GM21723 (cell line): Measurements from ENCODE around the gene CACNG4.
"Not testable (repeated sequence)": the region's sequence is repeated elsewhere in the genome, so short reads cannot be mapped to it uniquely, and the experiment has no call there.

ENCODE experiments used
- ATAC-seq: cut with Tn5 transposase; IDR thresholded peaks from one replicate; pipeline ENCODE4 v1.9.1; 2021; ENCODE audit warnings: mild to moderate bottlenecking, moderate library complexity; ENCODE audit not compliant: unreplicated experiment

CACNG4 gene

DNA sequence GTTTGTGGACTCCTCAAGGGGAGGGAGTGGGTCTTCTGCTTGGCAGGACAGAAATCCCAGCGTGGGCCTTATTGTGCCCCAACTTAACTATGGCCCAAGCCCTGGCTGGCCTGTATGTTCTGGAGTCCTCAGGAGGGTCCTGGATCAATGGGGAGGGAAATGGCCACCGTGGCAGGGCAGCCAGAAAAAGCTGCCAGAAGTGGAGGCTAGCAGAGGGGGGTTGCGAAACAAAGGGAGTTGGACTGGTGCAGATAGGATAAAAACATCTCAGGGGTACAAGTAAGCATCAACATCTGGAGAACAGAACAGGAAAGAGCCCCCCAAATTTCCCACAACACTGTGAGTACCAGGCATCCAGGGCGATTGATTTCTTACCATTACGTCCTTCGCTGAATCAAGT is 76.1 kb downstream of the CACNG4 start:
- no peak for ATAC-seq

DNA sequence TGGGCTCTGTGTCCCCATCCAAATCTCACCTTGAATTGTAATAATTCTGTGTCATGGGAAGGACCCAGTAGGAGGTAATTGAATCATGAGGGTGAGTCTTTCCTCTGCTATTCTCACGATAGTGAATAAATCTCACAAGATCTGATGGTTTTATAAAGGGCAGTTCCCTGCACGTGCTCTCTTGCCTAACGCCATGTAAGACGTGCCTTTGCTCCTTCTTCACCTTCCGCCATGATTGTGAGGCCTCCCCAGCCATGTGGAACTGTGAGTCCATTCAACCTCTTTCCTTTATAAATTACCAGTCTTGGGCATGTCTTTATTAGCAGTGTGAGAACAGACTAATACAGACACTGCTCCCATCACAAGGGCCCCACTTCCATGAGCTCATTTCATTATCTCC is 76.6 kb downstream of the CACNG4 start:
- ATAC-seq, result not testable (repeated sequence)

DNA sequence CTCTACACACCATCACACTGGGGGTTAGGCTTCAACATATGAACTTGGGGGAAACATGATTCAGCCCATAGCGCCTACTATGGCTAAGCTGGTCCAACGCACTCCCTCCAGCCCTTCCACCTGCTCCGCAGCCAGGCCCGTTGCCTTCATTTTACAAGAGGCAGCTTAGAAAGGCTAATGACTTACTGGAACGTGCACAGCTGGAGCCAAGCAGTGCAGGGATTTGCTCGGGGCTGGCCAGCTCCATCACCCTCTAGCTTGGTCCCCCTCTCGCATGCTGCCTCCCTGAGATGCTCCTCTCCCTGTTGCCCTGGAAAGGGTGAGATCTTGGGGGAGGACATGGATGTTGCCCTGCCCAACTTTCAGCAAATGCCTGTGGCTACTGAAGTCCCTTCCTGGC is 77.0 kb downstream of the CACNG4 start:
- ATAC-seq, result no peak

DNA sequence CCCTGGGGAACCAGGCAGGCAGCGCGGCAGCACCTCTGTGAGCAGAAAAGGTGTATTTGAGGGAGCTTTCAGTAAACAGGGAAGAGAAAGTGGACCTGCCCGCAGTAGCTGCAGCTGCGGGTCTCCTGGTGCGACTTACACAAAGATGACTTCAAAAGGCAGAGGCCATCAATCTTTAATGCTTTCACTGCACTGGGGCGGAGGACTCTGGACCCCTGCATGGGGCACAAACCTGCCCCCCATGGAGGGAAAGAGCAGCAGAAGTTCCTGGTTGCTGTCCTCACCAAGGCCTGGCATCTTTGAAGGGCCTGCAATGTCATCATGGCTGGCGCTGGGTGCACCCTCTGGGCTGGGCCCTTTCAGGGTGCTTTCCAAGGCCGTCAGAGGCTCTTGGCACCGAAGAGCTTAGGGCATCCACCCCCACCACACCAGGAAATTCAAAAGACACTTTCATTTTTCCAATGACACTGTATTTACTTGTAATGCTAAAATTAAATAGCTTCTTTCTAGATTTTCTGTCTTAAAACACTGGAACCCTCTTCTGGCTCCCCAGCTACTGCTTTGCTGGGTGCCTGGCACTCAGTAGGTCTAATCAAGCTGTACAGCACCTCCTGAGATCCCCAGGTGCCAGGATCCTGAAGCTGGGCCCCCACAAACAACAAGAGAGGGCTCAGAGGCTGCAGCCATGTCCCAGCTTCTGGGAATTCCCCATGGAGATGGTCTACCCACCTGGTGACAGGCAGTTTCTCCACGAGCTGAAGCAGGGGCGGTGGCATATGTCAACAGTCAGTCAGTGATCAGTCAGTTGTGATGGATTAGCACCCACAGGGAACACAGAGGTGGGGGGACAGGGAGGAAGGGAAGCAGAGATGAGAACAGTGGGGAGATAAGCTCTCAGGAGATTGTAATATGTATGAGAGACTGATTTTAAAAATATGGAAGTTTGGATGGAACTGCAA is 77.7 kb downstream of the CACNG4 start:
- no peak for ATAC-seq

DNA sequence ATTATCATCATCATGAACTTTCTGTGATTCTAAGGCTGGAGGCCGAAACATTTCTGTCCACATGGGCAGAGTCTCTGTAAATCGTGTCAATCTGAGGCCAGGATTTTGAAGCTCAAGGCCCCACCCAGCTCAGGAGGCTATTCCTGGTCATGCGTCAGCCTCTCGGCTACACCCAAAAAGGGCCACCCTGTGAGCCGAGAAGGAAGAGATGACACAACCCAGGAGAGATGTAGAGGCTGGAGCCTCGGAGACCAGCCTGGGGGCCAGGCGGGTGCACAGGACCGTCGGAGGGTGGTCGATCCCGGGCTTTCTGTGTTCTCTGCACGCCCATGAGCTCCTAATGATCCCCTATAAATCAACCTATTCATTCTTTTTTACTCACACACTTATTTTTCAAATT is 78.8 kb downstream of the CACNG4 start:
- ATAC-seq, result no peak

DNA sequence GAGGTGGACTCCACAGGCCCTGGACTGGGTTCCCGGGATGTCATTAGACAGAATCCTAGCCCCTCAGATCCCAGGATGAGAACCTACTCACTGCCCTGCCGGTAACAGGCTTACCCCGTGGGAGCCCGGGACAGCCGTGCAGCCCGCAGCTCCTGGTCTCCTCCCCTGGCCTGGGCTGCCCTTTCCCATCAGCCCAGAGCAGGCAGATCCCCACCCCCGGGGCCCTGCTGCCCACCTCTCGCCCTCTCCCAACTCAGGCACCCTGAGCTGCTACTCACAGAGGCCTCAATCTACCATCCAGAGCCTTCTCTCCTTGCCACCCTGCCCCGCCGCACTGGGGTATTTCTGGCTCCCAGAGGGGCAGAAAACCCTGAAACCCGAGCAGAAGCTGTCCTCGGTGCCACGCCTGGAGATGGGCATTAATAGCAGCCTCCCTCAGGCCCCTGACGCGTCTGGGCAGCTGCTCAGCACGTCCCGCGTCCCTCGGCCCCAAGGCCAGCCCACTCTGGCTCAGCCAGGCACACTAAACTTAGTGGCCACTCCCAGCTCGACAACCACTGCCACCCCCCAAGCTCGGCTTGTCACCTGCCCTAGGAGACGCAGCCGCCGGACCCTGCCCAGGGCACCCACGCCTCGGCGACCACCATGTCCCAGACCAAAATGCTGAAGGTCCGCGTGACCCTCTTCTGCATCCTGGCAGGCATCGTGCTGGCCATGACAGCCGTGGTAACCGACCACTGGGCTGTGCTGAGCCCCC is 79.7 kb downstream of the CACNG4 start, which contains the start of gene CACNG1:
TSS of gene CACNG1 (plus strand) at position 539 of the 757 bp plus-strand sequence. CDS start at position 646, 107 bp downstream.
- ATAC-seq, result no peak

DNA sequence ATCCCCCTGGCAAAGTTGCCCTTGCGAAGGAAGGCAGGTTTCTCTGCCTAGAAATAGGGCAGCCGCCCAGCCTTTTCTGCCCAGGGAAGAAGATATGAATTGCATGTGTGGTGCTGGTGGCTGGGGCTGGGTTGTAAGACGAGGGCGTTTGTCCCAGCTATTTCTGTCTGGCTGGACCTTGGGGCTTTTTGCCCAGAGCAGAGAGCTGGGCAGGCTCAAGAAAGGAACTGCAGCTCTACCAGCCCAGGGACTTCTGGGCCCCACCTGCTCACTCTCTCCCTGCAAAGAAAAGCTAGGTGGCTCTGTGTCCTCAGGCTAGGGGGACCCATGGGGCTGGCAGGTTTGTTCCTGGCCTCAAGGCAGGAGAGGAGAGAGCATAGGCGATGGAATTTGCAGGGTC is 80.4 kb downstream of the CACNG4 start:
- no peak for ATAC-seq

DNA sequence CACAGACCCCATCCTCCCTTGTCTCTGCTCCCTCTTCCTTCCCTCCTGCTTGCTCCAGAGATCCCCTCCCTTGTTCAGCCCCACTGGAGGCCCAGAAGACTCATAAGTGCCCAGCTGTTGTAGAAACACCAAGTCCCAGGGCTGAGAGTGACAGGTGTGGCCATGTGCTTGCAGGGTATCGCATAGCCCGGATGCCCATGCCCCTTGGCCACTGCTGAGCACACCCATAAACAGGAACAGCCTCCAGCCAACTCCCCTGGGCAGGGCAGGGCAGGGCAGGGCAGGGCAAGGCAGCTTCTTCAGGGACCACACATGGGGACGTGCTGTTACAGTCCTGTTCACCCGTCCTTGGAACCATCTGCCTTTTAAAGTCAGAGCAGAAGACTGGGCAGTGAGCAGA is 81.9 kb downstream of the CACNG4 start:
- ATAC-seq, result no peak

DNA sequence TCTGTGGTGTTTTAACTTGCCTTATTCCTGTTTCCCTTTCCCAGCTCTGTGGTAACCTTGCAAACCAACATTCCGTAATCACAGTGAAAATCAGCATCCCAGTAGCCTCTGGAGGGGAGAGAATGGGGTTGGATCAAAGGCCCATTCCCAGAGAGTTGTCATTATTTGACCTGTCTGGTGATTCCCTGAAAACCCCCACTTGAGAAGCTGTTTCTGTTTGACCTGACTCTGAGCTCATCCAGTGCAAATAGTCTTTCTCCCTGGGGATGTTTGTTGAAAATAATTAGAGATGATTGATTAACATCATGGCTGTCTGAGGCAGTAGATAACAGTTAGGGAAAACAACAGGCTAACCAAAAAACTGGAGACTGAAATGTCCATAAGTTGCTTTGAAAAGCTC is 82.9 kb downstream of the CACNG4 start:
- no peak for ATAC-seq

DNA sequence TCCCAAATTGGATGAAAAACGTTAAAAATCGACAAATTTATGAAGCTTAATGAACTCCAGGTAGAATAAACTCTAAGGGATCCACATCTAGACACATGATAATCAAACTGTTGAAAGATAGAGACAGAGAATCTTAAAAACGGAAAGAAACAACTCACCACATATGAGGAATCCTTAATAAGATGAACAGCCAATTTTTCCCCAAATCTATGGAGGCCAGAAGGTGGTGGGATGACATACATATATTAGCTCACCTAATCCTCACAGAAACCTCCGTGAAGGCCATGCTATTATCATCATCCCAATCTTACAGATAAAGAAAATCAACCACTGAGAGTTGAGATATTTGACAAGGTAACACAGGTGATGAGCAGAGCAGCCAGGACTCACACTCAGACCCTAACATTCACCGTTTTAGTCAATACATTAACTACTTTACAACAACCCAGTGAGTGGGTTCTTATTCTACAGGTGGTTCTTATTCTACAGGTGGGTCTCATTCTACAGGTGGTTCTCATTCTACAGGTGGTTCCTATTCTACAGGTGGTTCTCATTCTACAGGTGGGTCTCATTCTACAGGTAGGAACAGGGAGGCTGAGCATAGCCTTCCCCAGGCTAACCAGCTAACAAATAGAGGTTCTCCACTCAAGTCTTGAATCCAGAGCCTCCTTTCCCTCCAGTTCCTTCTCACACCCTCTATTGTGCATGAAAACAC is 84.7 kb downstream of the CACNG4 start:
- ATAC-seq, result no peak

DNA sequence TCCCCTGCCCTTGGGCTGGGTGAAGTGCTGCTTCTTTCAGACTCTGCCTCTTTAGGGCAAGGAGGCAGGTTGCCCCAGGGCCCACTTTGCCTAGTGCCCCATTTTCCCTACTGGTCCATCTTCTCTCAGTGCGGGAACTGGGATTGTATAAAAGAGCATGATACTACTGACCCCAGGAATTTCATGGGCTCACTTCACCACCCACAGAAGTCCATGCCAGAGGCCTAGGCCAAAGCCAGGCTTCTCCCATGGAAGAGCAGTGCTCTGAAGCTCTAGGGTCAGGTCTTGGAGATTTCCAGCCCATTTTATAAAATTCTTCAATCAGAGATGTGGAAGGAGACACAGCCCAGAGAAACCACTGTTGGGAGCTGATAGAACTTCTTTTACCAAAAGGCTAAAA is 85.6 kb downstream of the CACNG4 start:
- no peak for ATAC-seq

DNA sequence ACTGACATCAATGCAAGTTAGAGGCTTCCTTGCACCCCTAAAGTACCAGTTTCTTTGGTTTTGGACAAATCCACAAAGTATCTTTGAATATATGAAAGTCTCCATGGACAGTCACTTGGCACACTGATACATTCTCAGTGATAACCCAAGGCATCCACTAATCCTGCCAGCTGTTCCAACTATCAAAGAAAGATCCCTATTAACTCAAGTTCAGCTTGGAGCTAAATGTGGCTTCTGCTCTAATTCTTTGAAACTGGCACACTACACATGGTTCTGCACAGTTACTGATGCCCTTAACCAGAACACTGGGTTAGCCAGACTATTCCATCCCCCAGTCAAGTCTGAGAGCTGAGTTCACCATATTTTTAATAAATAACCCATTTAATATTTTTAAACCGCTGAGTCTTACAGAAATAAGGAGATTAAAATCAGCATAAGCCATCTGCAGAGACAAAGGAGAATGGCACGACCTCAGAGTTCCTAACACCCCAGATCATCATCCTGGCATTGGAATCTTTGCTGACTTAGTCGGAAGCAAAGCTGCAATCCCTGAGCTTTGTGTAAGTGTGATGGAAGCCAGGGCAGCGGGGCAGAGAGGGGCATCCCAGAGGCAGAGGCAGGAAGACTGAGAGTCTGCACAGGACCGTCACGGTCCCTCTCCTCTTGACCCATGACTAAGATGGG is 86.1 kb downstream of the CACNG4 start:
- ATAC-seq, result no peak

DNA sequence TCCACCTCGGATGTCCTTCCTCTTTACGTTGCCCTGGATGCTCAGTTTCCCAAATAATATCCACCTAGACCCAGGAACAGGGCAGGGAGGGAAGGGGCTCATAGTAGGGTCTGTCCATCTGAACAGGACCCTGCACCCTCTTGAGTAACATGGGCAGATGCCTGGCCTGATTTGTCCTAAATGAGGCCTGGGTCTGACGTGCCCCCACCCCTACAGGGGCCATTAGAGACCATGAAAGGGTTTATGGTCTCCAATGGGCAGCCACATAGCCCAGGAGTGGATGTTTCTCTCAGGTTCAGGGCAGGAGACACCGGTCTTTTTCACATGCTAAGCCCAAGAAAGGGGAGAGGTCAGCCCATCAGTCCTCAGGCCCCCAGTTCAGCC is 86.6 kb downstream of the CACNG4 start:
- ATAC-seq, result no peak

DNA sequence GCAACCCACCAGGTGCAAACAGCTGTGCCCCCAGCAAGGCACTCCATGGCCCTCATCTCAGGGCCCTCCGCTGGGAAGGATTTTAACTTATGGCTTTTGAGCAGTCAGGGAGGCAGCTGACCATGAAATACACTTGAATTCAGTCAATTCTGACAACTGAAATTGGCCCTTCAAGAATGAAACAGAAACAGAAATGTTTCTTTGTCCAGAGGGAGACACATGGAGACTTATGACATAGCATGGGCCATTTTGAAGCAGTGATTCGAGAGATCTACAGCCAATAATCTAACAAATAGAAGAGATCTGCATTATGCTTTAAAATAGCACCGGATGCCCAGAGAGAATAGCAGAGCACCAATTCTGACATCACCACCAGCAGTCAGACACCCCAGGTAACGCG is 87.3 kb downstream of the CACNG4 start:
- ATAC-seq, result no peak

DNA sequence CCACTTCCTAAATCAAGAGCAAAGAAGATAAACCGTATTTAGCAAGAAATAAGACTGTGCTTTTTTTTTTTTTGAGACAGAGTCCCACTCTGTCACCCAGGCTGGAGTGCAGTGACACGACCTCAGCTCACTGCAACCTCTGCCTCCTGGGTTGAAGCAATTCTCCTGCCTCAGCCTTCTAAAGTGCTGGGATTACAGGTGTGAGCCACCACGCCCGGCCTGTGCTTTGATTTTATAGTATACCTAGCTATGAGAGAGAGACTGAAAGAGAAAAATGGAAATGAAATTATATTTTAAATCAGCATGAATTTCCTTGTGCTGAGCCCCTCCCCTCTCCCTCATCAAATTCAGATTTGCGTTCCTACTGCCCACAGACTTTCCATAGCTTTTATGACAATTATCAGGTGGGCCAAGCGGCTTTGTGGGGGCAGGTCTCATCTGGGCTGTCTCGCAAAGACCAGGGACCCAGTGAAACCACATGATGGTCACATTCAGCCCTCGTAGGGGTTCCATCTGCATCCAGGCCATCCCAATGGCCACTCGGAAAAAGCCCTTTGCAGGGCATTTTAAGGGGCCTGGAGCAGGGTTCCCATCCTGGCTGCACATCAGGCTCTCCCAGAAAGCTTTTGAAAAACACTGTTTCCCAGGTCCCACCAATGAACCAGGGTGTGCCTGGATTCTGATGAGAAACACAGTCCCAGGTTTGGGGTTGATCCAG is 88.4 kb downstream of the CACNG4 start:
- no peak for ATAC-seq

DNA sequence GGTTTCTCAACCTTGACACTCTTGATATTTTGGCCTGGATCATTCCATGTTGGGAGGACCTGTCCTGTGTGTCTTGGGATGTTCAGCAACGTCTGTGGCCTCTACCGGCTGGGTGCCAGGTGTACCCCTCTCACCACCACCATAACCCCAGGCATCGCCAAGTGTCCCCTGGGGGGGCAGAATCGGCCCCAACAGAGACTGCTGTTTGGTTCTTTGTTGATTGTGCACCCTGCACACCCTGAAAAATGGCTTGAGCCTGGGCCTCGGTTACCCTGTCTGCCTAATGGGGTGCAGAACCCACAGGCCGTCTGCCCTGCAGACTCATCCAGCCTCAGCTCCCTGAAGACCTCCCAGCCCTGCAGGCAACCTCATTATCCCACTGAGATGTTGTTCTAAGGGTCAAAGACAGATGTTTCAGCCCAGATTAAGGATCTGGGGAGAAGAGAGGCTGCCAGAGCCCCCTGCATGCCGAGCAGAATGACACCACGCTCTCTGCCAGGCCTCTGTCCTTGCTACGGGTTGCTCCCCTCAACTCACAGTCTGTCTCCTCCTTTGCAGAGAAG is 89.0 kb downstream of the CACNG4 start:
- ATAC-seq, result no peak

DNA sequence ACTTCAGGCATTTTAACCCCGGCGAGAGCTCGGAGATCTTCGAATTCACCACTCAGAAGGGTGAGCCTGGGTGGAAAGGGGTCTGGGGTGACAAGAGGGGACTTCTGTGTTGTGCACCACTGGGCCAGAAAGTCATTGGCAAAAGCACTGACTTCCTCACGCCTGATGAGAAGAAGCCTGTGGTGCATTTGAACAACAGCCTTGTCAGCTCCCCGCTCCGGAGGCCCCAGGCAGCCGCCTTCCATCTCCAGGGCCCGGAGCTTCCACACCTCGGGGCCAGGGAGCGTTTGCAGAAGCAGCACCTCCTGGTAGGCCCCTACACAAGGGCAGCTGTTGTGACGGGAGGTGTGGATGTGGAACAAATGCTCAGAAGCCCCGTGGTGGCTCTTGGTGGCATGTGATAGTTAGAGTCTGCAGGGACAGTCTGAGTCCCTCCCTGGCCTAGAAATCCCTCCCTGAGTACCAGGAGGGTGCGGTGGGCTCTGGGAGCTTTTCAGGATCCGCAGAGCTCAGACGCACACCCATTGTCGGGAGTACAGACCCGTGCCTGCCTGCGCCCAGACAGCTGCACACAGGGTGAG is 89.6 kb downstream of the CACNG4 start:
- no peak for ATAC-seq

DNA sequence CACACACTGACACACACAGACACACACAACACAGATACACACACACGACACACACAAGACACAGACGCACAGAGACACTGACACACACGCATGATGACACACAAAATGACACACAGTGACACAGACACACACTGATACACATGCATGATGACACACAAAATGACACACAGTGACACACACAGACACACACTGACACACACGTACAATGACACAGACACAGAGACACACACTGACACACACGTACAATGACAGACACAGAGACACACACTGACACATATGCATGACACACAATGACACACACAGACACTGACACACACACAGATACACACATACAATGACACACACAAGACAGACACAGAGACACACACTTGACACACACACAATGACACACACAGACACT is 90.1 kb downstream of the CACNG4 start:
- ATAC-seq, result no peak

DNA sequence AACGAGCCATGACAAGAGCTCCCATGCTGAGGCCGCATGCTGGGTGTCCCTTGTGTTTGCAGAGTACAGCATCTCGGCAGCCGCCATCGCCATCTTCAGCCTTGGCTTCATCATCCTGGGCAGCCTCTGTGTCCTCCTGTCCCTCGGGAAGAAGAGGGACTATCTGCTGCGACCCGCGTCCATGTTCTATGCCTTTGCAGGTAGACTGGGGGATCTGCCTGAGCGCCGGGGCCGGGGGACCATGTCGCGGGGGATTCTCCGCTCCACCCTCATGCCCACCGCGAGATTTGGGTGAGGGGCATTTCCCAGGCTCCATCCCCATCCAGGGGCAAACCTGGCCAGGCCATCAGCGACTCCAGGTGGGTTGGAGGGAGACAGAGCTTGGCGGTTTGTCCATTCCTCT is 90.5 kb downstream of the CACNG4 start:
- ATAC-seq, result no peak
